Fibroblast of upper back skin (primary cell): ENCODE measurements around the gene LGALS14.
"Not testable (repeated sequence)": the region's sequence is repeated elsewhere in the genome, so short reads cannot be mapped to it uniquely, and the experiment has no call there.

Experiments
- DNase-seq: peaks from one replicate; pipeline ENCODE4 v3.0.0-alpha.2; 2013

The LGALS14 gene, protein sequence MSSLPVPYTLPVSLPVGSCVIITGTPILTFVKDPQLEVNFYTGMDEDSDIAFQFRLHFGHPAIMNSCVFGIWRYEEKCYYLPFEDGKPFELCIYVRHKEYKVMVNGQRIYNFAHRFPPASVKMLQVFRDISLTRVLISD

GRCh38 chr19:39704181-39705044 lies at the start of gene LGALS14:
Gene LGALS14, plus strand, starts transcription at chr19:39704481. Its CDS starts 48 bp downstream, at chr19:39704529.
- no peak for DNase-seq

- DNase-seq, result no peak
These were observed 48.7 kb upstream of the LGALS14 start, which contains the start of gene LGALS16 for GRCh38 chr19:39655613-39656012. Gene LGALS16, plus strand, starts transcription at chr19:39655913. Its CDS starts 49 bp downstream, at chr19:39655962.

DNA sequence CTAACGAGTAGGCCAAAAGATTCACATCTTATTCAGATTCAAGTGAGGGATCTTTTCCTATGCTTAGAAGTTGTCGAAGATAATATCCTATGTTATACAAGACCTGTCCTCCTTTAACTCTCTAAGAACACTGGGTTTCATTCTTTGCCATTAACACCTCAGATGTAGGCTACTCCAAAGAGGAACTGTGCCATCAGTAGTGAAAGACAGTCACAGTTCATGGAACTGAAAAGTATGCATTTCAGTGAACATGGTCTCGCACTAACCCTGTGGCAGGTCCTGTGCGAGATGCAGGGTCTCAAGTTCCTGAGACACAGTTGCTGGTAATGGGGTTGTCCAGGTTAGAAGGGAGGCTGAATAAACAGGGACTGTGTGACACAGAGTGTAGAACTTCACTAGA lies 44.5 kb upstream of the LGALS14 start:
- DNase-seq, result no peak

GRCh38 chr19:39660661-39661060 lies 43.6 kb upstream of the LGALS14 start:
- no peak for DNase-seq

DNA sequence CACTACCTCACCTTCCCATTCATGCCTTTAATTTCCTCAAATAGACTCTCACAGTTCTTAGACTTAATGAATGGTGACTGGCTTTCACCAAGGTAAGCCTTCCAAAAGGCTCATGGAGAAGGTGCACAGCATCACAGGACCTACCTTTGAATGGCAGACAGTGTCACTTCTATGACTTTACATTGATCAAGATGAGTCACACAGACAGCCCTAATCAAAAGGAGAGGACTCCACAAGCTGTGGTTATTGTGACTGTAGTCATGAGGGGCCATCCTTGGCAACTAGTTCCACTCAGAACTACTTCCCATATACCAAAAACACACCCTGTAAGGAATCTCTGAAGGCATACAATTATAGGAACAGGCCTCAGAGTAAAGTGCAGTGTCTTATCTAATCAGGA lies 42.7 kb upstream of the LGALS14 start:
- no peak for DNase-seq

DNA sequence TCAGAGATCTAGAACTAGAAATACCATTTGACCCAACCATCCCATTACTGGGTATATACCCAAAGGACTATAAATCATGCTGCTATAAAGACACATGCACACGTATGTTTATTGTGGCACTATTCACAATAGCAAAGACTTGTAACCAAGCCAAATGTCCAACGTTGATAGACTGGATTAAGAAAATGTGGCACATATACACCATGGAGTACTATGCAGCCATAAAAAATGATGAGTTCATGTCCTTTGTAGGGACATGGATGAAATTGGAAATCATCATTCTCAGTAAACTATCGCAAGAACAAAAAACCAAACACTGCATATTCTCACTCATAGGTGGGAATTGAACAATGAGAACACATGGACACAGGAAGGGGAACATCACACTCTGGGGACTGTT lies 34.4 kb upstream of the LGALS14 start:
- DNase-seq, result not testable (repeated sequence)

- DNase-seq, result no peak
These were observed 33.3 kb upstream of the LGALS14 start for GRCh38 chr19:39670998-39671397.

- DNase-seq, result peak; percentile 28
These were observed 32.4 kb upstream of the LGALS14 start for GRCh38 chr19:39671739-39672363.

DNA sequence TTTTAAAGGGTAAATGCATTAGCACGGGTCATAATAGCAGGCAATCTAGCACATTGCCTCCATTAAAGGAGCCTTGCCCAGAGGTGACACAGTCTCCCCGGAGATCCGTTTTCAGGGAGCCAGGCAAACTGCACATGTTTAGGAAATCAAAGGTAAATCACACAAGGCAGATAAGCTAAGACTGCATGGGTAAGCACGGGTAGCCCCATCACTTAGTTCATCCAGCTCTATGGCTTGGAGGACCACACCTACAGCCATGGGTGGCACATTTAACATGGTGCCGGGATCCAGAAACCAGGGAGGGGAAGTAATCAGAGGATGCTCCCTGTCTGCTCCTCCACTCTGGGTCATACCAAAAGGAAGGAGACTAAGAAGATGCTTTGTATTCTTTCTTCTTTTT lies 31.8 kb upstream of the LGALS14 start:
- DNase-seq, result no peak

DNA sequence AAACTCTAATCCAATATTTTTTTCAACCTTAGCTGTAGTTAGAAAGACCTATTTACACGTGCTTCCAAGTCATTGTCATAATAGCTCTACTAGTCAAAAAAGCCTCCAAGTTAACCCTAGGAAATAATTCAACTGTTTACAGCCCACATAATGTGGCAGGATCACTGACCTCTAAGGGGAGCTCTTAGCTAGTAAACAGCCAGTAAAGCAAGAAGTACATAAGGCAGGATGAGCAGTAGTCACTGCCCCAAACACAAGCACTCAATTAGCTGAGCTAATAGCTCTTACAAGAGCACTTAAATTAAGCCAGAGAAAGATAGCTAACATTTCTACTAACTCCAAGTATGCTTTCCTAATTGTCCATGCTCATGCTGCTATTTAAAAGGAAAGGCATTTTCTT lies 30.4 kb upstream of the LGALS14 start:
- DNase-seq, result not testable (repeated sequence)

DNA sequence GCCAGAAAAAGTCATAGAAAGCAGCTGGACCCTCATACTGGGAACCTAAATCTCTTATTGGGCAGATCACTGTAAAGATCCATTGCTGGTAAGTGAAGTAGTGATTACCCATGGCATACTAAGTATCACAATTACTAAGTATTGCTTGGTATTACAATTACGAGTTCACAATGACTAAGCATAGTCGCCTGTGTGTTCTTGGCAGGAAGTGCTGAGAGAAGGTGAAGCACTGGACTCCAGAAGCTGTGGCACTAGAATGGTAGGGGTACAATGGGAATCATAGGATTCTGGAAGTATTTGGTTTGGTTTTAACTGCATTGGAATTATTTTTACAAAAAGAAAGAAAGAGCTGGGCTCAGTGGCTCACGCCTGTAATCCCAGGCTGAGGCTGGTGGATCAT lies 28.3 kb upstream of the LGALS14 start:
- DNase-seq, result no peak

GRCh38 chr19:39677961-39678889 lies 26.1 kb upstream of the LGALS14 start:
- no peak for DNase-seq

- DNase-seq, result no peak
These were observed 25.1 kb upstream of the LGALS14 start for GRCh38 chr19:39679056-39679790.

DNA sequence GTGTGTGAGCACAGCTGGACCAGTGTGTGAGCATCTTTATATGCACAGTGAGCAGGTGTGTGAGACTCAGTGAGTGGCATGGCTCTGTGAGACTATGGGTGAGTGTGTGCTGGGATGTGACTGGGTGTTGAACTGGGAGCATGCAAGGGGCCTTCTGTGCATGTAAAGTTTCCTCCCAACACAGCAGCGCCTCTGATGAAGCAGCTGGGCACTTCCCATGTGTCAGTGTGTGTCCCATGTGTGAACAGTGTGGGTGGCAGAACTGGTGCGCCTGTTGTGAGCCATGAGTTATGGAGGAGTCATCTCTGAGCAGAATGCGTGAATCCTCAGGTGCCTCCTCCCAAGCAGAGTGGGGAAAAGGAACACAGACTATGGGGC lies 24.5 kb upstream of the LGALS14 start:
- DNase-seq, result no peak

GRCh38 chr19:39680593-39680992 lies 23.7 kb upstream of the LGALS14 start:
- DNase-seq, result no peak

DNA sequence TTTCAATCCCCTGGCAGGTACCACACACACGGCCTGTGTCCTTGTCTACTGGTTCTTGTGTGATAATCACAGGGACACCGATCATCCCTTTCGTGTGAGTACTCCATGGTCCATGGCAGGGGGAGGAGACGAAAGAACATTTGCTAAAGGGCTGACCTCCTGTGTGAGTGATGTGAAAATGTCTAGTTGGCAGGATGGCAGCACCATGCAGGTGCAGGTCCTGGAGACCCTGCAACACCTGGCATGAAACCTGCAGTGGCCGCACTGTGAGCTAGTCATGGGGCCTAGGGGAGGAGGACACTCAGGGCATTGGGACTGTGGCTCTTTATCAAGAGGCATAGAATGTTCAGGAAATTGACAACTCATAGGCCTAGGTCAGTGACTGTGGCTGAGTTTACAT lies 22.9 kb upstream of the LGALS14 start:
- no peak for DNase-seq

DNA sequence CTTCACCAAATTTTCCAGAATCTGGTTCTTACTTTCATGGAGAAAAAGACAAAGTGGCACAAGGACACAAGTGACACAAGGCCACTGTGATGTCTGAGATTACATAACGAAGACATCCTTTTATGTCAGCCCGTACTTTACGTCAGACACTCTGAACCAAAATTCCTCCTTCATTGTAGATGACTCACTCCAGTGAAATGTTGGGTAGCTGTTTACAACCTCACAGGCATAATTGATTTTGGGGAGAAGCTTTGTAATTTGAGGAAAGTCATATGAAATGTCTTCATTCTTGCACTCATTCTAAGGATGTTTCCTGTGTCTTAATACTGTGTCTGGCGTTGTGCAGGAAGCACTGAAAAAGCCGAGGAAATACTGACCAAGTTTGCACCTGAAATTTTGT lies 20.0 kb upstream of the LGALS14 start:
- no peak for DNase-seq

GRCh38 chr19:39686739-39687138 lies 17.5 kb upstream of the LGALS14 start:
- no peak for DNase-seq

GRCh38 chr19:39688637-39689036 lies 15.6 kb upstream of the LGALS14 start:
- DNase-seq, result not testable (repeated sequence)

- no peak for DNase-seq
These were observed 12.1 kb upstream of the LGALS14 start for GRCh38 chr19:39692166-39692565.

DNA sequence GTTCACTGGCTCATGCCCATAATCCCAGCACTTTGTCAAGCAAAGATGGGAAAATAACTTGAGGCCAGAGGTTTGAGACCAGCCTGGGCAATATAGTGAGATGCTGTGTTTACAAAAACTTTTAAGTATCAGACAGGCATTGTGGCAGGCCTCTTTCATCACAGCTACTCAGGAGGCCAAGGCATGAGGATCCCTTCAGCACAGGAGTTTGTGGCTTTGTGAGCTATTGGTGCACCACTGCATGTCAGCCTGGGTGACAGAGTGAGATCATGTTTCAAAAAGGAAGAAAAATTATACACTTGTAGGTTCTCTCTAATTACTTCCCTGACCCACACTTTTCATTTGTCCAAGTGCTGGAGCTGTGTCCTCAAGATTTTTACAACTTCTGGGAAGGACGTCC lies 11.5 kb upstream of the LGALS14 start:
- no peak for DNase-seq

- no peak for DNase-seq
These were observed 8.5 kb upstream of the LGALS14 start for GRCh38 chr19:39695759-39696158.
